Mesothelial cell of epicardium (in vitro differentiated cells): Measurements from ENCODE around the gene ROBO1. TPM values are rescaled to one million over a fixed set of nuclear protein-coding genes. Genes with fewer than 3 reads are reported as not detected.
"Not testable (repeated sequence)": the region's sequence is repeated elsewhere in the genome, so short reads cannot be mapped to it uniquely, and the experiment has no call there.

Source experiments
- DNase-seq, 2 experiments: peaks; one replicate each; pipeline ENCODE4 v3.0.0; 2021; ENCODE audit warnings: low spot score in 2 of 2; ENCODE audit not compliant: unreplicated experiment in 2 of 2
- H3K27ac Mint-ChIP-seq: 2 replicates; pipeline ENCODE4 v1.8.0; 2021; ENCODE audit warnings: mixed read lengths
- H3K27me3 Mint-ChIP-seq: 2 replicates; pipeline ENCODE4 v1.8.0; 2021; ENCODE audit warnings: low read depth, mixed read lengths
- H3K36me3 Mint-ChIP-seq: 2 replicates; pipeline ENCODE4 v1.8.0; 2021; ENCODE audit warnings: mixed read lengths
- H3K4me1 Mint-ChIP-seq: 2 replicates; pipeline ENCODE4 v1.8.0; 2021; ENCODE audit warnings: mixed read lengths
- H3K4me3 Mint-ChIP-seq: 2 replicates; pipeline ENCODE4 v1.8.0; 2021; ENCODE audit warnings: mild to moderate bottlenecking, moderate library complexity, mixed read lengths
- H3K9me3 Mint-ChIP-seq: 2 replicates; pipeline ENCODE4 v1.8.0; 2021; ENCODE audit warnings: mixed read lengths
- CTCF ChIP-seq: fragments of 200-600 bp; sonication (generic); IDR thresholded peaks from one replicate; pipeline ENCODE4 v1.5.0; 2021; ENCODE audit warnings: antibody characterized with exemption; ENCODE audit not compliant: unreplicated experiment
- total RNA-seq: library from RNA; stranded (reverse); gene quantifications from 3 replicates; pipeline ENCODE4 v1.2.1, GENCODE V29; 2021

ROBO1 gene
- total RNA-seq, 1 donor from 2014 or later, result 143 TPM

GRCh38 chr3:79310016-79310415 lies 457.8 kb downstream of the ROBO1 start:
- H3K27me3 Mint-ChIP-seq, result no peaks in the 10 kb centered on the region
- no peak for TF ChIP-seq CTCF
- no peaks in the 10 kb centered on the region for H3K9me3 Mint-ChIP-seq
- no peak overlapping the region for H3K27ac Mint-ChIP-seq
- H3K36me3 Mint-ChIP-seq, result no peaks in the 10 kb centered on the region
- DNase-seq, result no peak
- no peak overlapping the region for H3K4me3 Mint-ChIP-seq
- peaks cover 12% of the 10 kb centered on the region for H3K4me1 Mint-ChIP-seq

DNA sequence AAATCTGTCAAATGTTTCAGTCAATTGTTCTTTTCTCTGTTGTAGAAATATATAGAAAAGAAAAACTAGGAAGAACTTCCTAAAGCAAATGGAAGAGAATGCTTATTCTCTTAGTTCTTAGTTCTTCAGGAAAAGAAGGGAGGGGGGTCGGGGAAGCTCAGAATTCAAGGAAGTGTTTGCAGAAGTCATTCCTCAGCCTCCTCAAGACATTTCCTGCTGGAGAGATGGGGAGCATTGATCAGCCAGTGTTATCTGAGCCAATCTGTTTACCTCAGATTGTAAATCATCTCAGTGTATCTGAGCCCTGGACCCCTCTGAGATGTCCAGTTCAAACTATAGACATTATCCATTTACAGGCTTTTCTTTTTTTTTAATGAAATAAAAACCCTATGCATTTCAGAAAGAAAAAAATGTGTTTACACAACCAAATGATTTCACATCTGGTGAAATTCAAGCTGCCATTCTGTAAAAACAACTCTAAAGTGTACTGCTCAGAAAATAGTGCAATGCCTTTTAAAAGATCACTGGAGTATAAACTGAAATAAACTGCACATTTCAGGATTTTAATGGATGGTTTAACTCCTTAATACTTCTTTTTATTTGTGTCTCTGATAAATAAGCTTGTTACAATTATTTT lies 460.7 kb downstream of the ROBO1 start:
- no peak for TF ChIP-seq CTCF
- peaks cover 4% of the 10 kb centered on the region for H3K4me1 Mint-ChIP-seq
- no peaks in the 10 kb centered on the region for H3K27me3 Mint-ChIP-seq
- DNase-seq, result no peak
- no peaks in the 10 kb centered on the region for H3K36me3 Mint-ChIP-seq
- no peak overlapping the region for H3K27ac Mint-ChIP-seq
- no peaks in the 10 kb centered on the region for H3K9me3 Mint-ChIP-seq
- no peak overlapping the region for H3K4me3 Mint-ChIP-seq

GRCh38 chr3:79299949-79300635 lies 467.7 kb downstream of the ROBO1 start:
- not testable (repeated sequence) for DNase-seq, H3K4me3 Mint-ChIP-seq, H3K36me3 Mint-ChIP-seq, H3K27me3 Mint-ChIP-seq, H3K9me3 Mint-ChIP-seq, H3K4me1 Mint-ChIP-seq, H3K27ac Mint-ChIP-seq

DNA sequence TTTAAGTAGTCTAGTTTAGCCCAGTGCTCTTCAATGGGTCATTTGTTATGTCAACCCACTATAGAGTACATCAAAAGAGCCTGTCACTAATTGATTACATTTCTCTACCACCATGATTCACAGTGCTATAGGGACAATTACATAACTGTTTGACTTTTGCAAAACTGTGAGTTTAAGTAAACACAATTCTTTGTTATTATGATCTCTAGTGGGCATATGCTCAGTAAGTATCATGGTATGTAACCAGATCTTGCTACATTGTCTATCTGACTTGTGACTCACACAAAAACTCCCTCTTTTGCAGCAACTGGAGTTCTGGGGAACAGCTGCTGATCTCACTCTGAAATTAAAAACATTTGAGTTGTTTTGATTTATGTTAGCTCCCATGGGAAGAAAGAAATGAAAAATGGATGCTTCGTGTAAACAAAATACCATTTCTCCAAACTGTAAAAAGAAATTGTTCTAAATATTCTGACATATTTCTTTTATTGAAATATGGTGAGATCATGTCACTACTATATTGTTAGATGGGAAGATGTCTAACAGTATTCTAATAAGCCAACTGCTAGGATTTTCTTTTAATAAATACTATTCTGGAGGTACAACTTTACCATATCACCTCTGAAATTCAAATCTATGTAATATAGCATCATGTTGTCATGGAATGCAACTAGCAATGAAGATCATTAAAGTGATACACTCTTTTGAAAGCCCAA lies 470.4 kb downstream of the ROBO1 start:
- no peaks in the 10 kb centered on the region for H3K27me3 Mint-ChIP-seq
- peaks cover 10% of the 10 kb centered on the region for H3K4me1 Mint-ChIP-seq
- peaks cover 8% of the 10 kb centered on the region for H3K36me3 Mint-ChIP-seq
- H3K9me3 Mint-ChIP-seq, result peaks cover 25% of the 10 kb centered on the region
- no peak for DNase-seq
- H3K4me3 Mint-ChIP-seq, result no peak overlapping the region
- H3K27ac Mint-ChIP-seq, result peak overlapping the region; percentile 78
- TF ChIP-seq CTCF, result no peak

- no peak for TF ChIP-seq CTCF
- no peaks in the 10 kb centered on the region for H3K36me3 Mint-ChIP-seq
- DNase-seq, result no peak
- H3K4me1 Mint-ChIP-seq, result no peaks in the 10 kb centered on the region
- H3K27me3 Mint-ChIP-seq, result no peaks in the 10 kb centered on the region
- H3K9me3 Mint-ChIP-seq, result no peaks in the 10 kb centered on the region
- no peak overlapping the region for H3K4me3 Mint-ChIP-seq
- no peak overlapping the region for H3K27ac Mint-ChIP-seq
Measured at GRCh38 chr3:79286882-79287281, 480.9 kb downstream of the ROBO1 start.

DNA sequence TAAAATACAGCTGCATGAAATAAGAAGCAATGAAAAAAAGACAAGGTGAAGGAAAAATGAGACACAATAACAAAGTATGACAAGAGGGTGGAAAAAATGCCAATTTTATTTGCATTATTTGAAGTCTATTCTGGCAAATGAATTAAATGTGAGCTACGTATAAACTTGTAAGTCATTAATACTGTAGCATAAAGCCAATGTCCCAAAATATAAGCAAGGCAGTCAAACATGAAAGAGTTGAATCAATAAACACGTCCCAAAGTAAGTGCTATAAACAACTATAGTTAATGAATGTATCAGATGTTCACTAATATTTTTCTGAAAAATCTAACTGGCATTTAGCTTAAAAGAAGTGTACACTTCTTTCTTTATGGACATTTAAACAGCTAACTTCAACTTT lies 481.9 kb downstream of the ROBO1 start:
- DNase-seq, result no peak
- H3K4me1 Mint-ChIP-seq, result no peaks in the 10 kb centered on the region
- no peak overlapping the region for H3K27ac Mint-ChIP-seq
- H3K27me3 Mint-ChIP-seq, result no peaks in the 10 kb centered on the region
- H3K4me3 Mint-ChIP-seq, result no peak overlapping the region
- H3K9me3 Mint-ChIP-seq, result no peaks in the 10 kb centered on the region
- TF ChIP-seq CTCF, result no peak
- no peaks in the 10 kb centered on the region for H3K36me3 Mint-ChIP-seq
